Spinal cord (tissue), 10 donors: ENCODE measurements around the gene ZDHHC20. TPM values are rescaled to one million over a fixed set of nuclear protein-coding genes. Genes with fewer than 3 reads are reported as not detected.

Experiments used
- DNase-seq, 6 donors: peaks; one replicate each; pipeline versions ENCODE4 v3.0.0 to v3.0.0-alpha.2; 2013 to 2015; ENCODE audit warnings: low spot score in 6 of 6, low read depth in 4 of 6
- H3K27ac ChIP-seq: one replicate; pipeline ENCODE4 v1.5.1; 2013; ENCODE audit warnings: low read depth, low read length, control low read depth
- H3K27me3 ChIP-seq: one replicate; pipeline ENCODE4 v1.6.1; 2013; ENCODE audit warnings: low read length; ENCODE audit not compliant: control insufficient read depth, insufficient read depth
- H3K36me3 ChIP-seq: one replicate; pipeline ENCODE4 v1.6.1; 2013; ENCODE audit warnings: low read length; ENCODE audit not compliant: control insufficient read depth, insufficient read depth
- H3K4me1 ChIP-seq: one replicate; pipeline ENCODE4 v1.6.1; 2013; ENCODE audit warnings: low read length; ENCODE audit not compliant: control insufficient read depth, insufficient read depth
- H3K4me3 ChIP-seq: one replicate; pipeline ENCODE4 v1.5.1; 2013; ENCODE audit warnings: low read depth, low read length, control low read depth
- H3K9me3 ChIP-seq: one replicate; pipeline ENCODE4 v1.6.1; 2013; ENCODE audit warnings: low read length; ENCODE audit not compliant: control insufficient read depth, insufficient read depth
- WGBS: methylation state at CpG from one replicate; pipeline ENCODE4 v1.1.5; 2013; ENCODE audit warnings: missing lambda C conversion rate; ENCODE audit not compliant: insufficient coverage; 5-methylcytosine and 5-hydroxymethylcytosine counted together
- long read RNA-seq, 4 donors: transcript quantifications; one replicate each; lab custom pipeline, GENCODE V29; 2026
- polyA plus RNA-seq, 2 donors: library from polyadenylated mRNA; unstranded; fragments of 120-200 nt; gene quantifications; one replicate each; pipeline ENCODE4 v1.2.1, GENCODE V29; 2013; ENCODE audit not compliant: insufficient read length in 2 of 2
- total RNA-seq, 2 donors: library from RNA; depleted of rRNA in 1 of 2; stranded (reverse); fragments of 120-200 nt in 1 of 2; fragments of >200 nt in 1 of 2; gene quantifications; one replicate each; pipeline versions ENCODE4 v1.2.3 to v1.2.4, GENCODE V29; 2013 to 2014
- donor health status: healthy.

Gene ZDHHC20, protein sequence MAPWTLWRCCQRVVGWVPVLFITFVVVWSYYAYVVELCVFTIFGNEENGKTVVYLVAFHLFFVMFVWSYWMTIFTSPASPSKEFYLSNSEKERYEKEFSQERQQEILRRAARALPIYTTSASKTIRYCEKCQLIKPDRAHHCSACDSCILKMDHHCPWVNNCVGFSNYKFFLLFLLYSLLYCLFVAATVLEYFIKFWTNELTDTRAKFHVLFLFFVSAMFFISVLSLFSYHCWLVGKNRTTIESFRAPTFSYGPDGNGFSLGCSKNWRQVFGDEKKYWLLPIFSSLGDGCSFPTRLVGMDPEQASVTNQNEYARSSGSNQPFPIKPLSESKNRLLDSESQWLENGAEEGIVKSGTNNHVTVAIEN
- 100 to 1,000 TPM in 1 of 2 donors, 10 to 100 TPM in 1; 40.7 to 124 TPM for total RNA-seq
- polyA plus RNA-seq, result 10 to 100 TPM; 34.4 to 40.9 TPM
- long read RNA-seq, donor 1, partial matches to known transcripts, result 0 of 1 reads
- long read RNA-seq, donor 1, other reads (novel, unspliced or antisense), result 0 of 1 reads
- long read RNA-seq, donor 2, result 0 reads
- long read RNA-seq, donor 3, result 0 reads
- long read RNA-seq, donor 4, partial matches to known transcripts, result 7 of 8 reads
- long read RNA-seq, donor 4, other reads (novel, unspliced or antisense), result 0 of 8 reads

DNA sequence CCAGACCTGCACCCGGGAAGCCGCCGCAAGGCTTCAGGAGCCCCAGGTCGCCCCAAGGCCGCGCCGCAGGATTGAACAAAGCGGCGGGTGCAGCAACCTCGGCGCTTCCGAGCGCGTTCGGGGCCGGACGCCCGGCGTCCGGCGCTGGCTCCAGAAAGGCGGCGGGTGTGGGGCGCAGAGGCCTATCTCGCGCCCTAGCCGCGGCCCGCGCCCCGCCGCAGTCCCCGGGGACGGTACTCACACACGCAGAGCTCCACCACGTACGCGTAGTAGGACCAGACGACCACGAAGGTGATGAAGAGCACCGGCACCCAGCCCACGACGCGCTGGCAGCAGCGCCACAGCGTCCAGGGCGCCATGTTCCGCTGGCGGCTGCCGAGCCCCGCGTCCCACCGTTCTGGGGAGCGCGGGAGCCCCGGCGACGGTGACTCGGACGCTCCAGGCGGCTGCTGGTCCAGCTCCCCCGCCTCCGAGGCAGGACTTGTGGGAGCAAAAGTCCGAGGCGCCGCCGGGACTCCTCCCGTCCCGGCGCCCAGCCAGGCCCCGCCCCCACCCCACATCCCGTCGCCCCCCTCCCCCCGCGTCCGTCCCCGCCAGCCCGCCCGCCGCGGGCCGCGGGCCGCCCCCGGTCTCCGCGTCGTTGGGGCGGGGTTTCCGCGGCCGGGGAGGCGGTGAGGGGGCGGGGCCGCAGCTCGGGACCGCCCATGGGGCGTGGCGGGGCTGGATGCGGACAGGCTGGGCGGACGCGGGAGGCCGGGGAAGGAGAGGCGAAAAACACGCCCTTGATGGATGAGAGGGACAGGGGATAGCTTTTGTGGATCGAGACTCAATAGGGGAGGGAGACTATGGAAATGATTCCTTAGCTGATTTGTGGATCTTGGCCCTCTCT lies at the start of gene ZDHHC20:
TSS of gene ZDHHC20 (minus strand) at position 491 of the 889 bp plus-strand sequence. CDS start at position 359, 132 bp downstream.
- H3K4me1 ChIP-seq, result no peaks in the 10 kb centered on the region
- H3K27ac ChIP-seq, result peak within 1 kb of the TSS; percentile 76
- under 1% methylated on average over 95 of the region's 107 CpGs for WGBS
- no peaks in the 10 kb centered on the region for H3K36me3 ChIP-seq
- H3K27me3 ChIP-seq, result no peaks in the 10 kb centered on the region
- peak within 1 kb of the TSS; percentile 82 for H3K4me3 ChIP-seq
- no peaks in the 10 kb centered on the region for H3K9me3 ChIP-seq
- peak; percentile 70 to 95 (median 82) for DNase-seq

DNA sequence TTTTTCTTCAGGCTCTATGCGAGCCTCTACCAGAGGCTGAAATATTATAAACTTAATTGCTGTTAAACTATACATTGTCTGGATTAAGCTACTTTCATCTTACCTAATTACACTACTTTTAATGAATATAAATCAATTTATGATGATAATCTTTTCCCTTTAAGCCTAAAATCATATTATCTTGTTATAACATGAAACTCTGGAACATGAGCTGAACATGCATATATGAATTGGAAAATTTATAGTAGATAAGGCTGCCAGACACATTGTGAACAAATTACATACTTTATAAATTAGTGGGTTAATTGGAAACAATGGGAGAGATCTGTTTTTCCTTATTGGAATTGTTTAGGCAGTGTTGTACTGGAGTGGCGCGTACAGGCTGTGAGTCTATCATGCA lies 45.3 kb upstream of the ZDHHC20 start:
- WGBS, result no CpG with 5 or more reads among the region's 3 CpGs
- peaks cover 11% of the 10 kb centered on the region for H3K36me3 ChIP-seq
- no peaks in the 10 kb centered on the region for H3K4me1 ChIP-seq
- no peaks in the 10 kb centered on the region for H3K27me3 ChIP-seq
- DNase-seq, result no peak
- H3K27ac ChIP-seq, result no peak overlapping the region
- no peak overlapping the region for H3K4me3 ChIP-seq
- no peaks in the 10 kb centered on the region for H3K9me3 ChIP-seq

DNA sequence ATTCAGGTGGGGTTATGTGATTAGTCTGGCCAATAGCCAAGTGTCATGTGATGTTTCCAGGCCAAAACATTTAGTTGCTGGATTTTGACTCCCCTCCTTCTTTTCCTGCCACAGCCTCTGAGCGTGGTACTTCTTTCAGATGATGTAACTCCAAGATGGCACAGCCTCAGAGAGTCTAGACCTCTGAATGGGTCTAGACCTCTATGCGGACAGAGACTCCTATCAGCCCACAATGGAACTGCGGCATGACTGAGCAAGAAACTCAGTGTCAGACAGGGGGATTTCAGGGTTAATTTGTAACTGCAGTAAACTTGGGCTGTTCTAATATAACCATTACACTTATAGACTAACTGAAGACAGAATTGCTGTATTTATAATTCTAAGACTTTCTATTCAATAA lies 42.6 kb upstream of the ZDHHC20 start:
- 100% methylated on average over 1 of the region's 3 CpGs for WGBS
- H3K4me3 ChIP-seq, result no peak overlapping the region
- no peaks in the 10 kb centered on the region for H3K4me1 ChIP-seq
- H3K27ac ChIP-seq, result no peak overlapping the region
- H3K27me3 ChIP-seq, result no peaks in the 10 kb centered on the region
- H3K9me3 ChIP-seq, result no peaks in the 10 kb centered on the region
- DNase-seq, result no peak
- H3K36me3 ChIP-seq, result peaks cover 15% of the 10 kb centered on the region

DNA sequence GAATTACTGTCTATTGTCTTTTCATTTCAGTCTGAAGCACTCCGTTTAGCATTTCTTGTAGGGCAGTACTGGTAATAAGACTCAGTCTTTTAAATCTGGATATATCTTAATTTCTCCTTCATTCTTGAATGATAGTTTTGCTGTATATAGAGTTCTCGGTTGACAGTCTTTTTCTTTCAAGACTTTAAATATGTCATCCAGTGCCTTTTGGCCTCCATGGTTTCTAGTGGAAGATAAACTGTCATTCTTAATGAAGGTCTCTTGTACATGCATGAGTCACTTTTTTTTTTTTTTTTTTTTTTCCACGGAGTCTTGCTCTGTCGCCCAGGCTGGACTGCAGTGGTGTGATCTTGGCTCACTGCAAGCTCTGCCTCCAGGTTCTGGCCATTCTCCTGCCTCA lies 27.2 kb upstream of the ZDHHC20 start:
- no peak overlapping the region for H3K27ac ChIP-seq
- no peak for DNase-seq
- 93% methylated on average over 2 of the region's 4 CpGs for WGBS
- no peak overlapping the region for H3K4me3 ChIP-seq
- no peaks in the 10 kb centered on the region for H3K36me3 ChIP-seq
- H3K27me3 ChIP-seq, result no peaks in the 10 kb centered on the region
- H3K4me1 ChIP-seq, result no peaks in the 10 kb centered on the region
- H3K9me3 ChIP-seq, result no peaks in the 10 kb centered on the region

DNA sequence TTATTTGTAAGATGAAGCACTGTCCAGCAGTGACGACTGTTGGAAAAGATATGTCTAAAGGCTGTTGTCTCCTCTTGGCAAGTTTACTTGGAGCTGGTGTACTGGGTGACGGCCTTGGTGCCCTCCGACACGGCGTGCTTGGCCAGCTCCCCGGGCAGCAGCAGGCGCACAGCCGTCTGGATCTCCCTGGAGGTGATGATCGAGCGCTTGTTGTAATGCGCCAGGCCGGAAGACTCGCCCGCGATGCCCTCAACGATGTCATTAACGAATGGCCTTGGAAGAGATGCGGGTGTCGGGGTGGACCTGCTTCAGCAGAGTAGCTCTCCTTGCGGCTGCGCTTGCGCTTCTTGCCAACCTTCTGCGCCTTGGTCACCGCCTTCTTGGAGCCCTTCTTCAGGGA lies 24.6 kb upstream of the ZDHHC20 start:
- Histone ChIP-seq H3K9me3 (no peaks in the 10 kb centered on the region), H3K4me1 (no peaks in the 10 kb centered on the region), H3K36me3 (no peaks in the 10 kb centered on the region), H3K27me3 (no peaks in the 10 kb centered on the region), H3K4me3 (no peak overlapping the region), H3K27ac (no peak overlapping the region)
- WGBS, result 92% methylated on average over 21 of the region's 24 CpGs
- no peak for DNase-seq

DNA sequence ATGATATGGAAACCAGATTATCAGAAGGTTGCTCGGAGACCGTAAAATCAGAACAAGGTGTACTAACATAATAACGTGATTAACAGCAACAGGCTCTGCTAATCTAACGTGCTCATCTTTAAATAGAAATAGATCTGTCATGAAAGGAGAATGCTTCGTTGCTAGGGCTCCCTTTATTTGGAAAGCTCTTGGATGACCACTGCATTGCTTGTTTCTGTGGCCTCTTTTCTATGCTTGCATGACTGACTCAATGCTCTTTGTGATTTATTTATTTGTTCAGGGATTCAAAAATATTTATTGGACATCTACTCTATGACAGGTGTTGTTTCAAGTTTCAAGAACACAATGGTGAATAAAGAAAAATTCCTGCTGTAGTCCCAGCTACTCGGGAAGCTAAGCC lies 22.3 kb upstream of the ZDHHC20 start:
- 53% methylated on average over 2 of the region's 6 CpGs for WGBS
- Histone ChIP-seq H3K4me3 (no peak overlapping the region), H3K27me3 (no peaks in the 10 kb centered on the region), H3K27ac (no peak overlapping the region), H3K36me3 (no peaks in the 10 kb centered on the region), H3K4me1 (peaks cover 6% of the 10 kb centered on the region), H3K9me3 (no peaks in the 10 kb centered on the region)
- no peak for DNase-seq

DNA sequence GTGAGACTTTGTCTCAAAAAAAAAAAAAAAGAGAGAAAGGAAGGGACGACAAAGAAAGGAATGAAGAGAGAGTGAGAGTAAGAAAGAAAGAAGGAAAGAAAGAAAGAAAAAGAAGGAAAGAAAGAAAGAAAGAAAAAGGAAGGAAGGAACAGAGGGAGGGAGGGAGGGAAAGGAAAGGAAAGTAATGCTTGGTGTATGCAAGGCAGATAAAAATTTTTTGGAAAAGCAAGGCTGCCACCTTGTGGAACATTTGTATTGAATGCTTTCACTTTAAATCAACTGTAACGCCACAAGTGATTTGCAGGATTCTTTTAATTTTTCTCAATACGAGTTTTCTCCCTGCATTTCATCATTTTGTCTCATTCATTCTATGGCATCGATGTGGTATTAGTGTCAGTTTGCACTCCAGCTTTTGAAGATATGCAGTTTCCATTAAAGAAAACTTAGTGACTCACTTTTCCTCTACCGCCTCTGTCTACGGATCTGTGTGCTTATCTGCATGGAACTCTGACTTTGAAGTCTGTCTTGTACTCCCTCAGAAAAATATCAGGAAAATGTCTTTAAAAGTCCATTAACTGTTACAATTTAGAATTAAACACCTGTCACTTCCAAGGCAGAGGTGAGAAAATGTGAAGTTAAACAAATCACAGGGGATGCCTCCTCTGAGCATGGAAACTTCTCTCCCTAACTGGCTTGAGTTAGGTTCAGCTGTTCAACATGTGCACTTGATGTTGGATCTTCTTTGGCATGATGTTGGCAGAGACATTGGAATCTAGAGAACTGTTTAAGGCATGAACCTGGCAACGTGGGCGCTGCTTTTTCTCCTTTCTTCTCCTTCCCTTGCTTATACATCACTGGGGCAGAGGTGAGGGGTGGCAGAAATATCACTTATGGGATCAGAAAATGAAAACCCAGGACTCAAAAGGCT lies 20.0 kb upstream of the ZDHHC20 start:
- H3K36me3 ChIP-seq, result no peaks in the 10 kb centered on the region
- H3K27me3 ChIP-seq, result no peaks in the 10 kb centered on the region
- no peak overlapping the region for H3K4me3 ChIP-seq
- WGBS, result 0% methylated on average over 1 of the region's 8 CpGs
- DNase-seq, result peak; percentile 67 to 96 (median 73)
- H3K4me1 ChIP-seq, result peaks cover 6% of the 10 kb centered on the region
- no peaks in the 10 kb centered on the region for H3K9me3 ChIP-seq
- H3K27ac ChIP-seq, result no peak overlapping the region

DNA sequence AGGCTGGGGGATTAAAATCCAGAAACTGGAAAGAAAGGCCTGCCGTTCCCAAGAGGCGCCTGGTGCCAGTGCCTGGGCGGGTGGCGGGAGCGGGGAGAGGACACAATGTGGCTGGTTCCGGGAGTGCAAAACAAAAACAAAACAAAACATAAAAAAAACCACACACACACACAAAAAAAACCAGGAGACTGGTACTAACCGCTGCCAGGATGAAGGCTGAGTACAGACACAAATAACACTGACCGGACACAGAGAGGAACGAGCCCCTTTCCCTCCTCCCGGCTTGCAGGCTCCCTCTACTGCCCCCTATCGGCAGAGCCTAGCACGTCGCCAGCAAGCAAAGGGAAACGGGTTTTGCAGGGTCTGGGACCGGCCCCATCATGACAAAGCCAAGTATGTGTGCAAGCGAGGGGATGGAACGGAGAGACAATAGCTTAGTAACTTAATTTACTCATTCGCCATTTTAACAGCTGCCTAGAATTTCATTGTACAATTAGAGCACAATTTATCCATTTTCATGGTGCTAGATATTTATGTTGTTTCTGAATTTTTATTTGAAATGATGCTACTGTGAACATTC lies 17.9 kb upstream of the ZDHHC20 start:
- H3K36me3 ChIP-seq, result no peaks in the 10 kb centered on the region
- H3K27ac ChIP-seq, result peak overlapping the region; percentile 6
- 5% methylated on average over 7 of the region's 18 CpGs for WGBS
- DNase-seq, result peak; percentile 49 to 95 (median 80)
- H3K9me3 ChIP-seq, result no peaks in the 10 kb centered on the region
- H3K4me1 ChIP-seq, result peaks cover 6% of the 10 kb centered on the region
- H3K4me3 ChIP-seq, result peak overlapping the region; percentile 43
- no peaks in the 10 kb centered on the region for H3K27me3 ChIP-seq
